ENCODE data around the gene SMIM12.

GRCh38 chr1:34887593-34887992 lies 28.0 kb upstream of the SMIM12 start:
- no peak for TF ChIP-seq CTCF (IDR thresholded peaks at IDR 0.05)
- TF ChIP-seq POLR2A (IDR thresholded peaks at IDR 0.05): no peak

All from uterus (tissue), 2 donors.